SK-N-SH treated with all-trans-retinoic acid at 6 μM for 48 hours (cell line): ENCODE results near the gene FLT1.

Experiments used
- ATAC-seq: fragments of 200-7000 bp; cut with Tn5 transposase; 3 replicates; pipeline ENCODE4 v1.9.1; 2020; ENCODE audit warnings: mild to moderate bottlenecking, moderate library complexity
- ARNTL ChIP-seq: fragments of 450-650 bp; formaldehyde crosslinking; IDR thresholded peaks from 2 replicates; pipeline ENCODE4 v1.5.0; 2020; ENCODE audit warnings: low read depth, mild to moderate bottlenecking, moderate library complexity, borderline replicate concordance
- BACH2 ChIP-seq: fragments of 250-450 bp; sonication (Bioruptor Pico); IDR thresholded peaks from 2 replicates; pipeline ENCODE4 v1.9.0; 2021; ENCODE audit warnings: mild to moderate bottlenecking, borderline replicate concordance
- CSDC2 ChIP-seq: fragments of 250-450 bp; sonication (Bioruptor Pico); IDR thresholded peaks from 2 replicates; pipeline ENCODE4 v1.5.0; 2020; ENCODE audit warnings: mild to moderate bottlenecking, moderate library complexity
- ESRRG ChIP-seq: fragments of 250-450 bp; sonication (Bioruptor Pico); IDR thresholded peaks from 2 replicates; pipeline ENCODE4 v1.6.1; 2021; ENCODE audit warnings: mild to moderate bottlenecking
- GLIS3 ChIP-seq: fragments of 250-450 bp; sonication (Bioruptor Pico); IDR thresholded peaks from 2 replicates; pipeline ENCODE4 v1.5.0; 2020; ENCODE audit warnings: mild to moderate bottlenecking, moderate library complexity
- ISL1 ChIP-seq: fragments of 250-450 bp; sonication (Bioruptor Pico); IDR thresholded peaks from 2 replicates; pipeline ENCODE4 v2.1.2; 2022; ENCODE audit warnings: mild to moderate bottlenecking, moderate library complexity
- PPARA ChIP-seq: fragments of 250-450 bp; sonication (Bioruptor Pico); IDR thresholded peaks from 2 replicates; pipeline ENCODE4 v1.5.0; 2020; ENCODE audit warnings: mild to moderate bottlenecking, borderline replicate concordance
- RARB ChIP-seq: fragments of 250-450 bp; sonication (Bioruptor Pico); IDR thresholded peaks from 2 replicates; pipeline ENCODE4 v1.8.0; 2021; ENCODE audit warnings: mild to moderate bottlenecking, moderate library complexity
- SNAI2 ChIP-seq: fragments of 250-450 bp; sonication (Bioruptor Pico); IDR thresholded peaks from 2 replicates; pipeline ENCODE4 v1.5.0; 2020; ENCODE audit warnings: mild to moderate bottlenecking, moderate library complexity
- TCF4 ChIP-seq: fragments of 250-450 bp; sonication (Bioruptor Pico); IDR thresholded peaks from 2 replicates; pipeline ENCODE4 v1.8.0; 2021; ENCODE audit warnings: mild to moderate bottlenecking, moderate library complexity, borderline replicate concordance
- TOX ChIP-seq: fragments of 250-450 bp; sonication (Bioruptor Pico); IDR thresholded peaks from 2 replicates; pipeline ENCODE4 v1.8.0; 2021; ENCODE audit warnings: mild to moderate bottlenecking, moderate library complexity, borderline replicate concordance
- ZC3H10 ChIP-seq: fragments of 250-450 bp; sonication (Bioruptor Pico); IDR thresholded peaks from 2 replicates; pipeline ENCODE4 v1.5.1; 2021; ENCODE audit warnings: mild to moderate bottlenecking, moderate library complexity
- ZFP3 ChIP-seq: fragments of 250-450 bp; sonication (Bioruptor Pico); IDR thresholded peaks from 2 replicates; pipeline ENCODE4 v1.5.0; 2020; ENCODE audit warnings: mild to moderate bottlenecking, moderate library complexity
- ZNF565 ChIP-seq: fragments of 450-650 bp; formaldehyde crosslinking; conservative IDR thresholded peaks from 2 replicates; pipeline ENCODE4 v1.5.0; 2020; ENCODE audit warnings: low read depth, mild to moderate bottlenecking, moderate library complexity
- ZNF70 ChIP-seq: fragments of 450-650 bp; formaldehyde crosslinking; IDR thresholded peaks from 2 replicates; pipeline ENCODE4 v1.5.0; 2020; ENCODE audit warnings: mild to moderate bottlenecking, moderate library complexity
- ZNF8 ChIP-seq: fragments of 450-650 bp; formaldehyde crosslinking; IDR thresholded peaks from 2 replicates; pipeline ENCODE4 v1.5.0; 2020; ENCODE audit warnings: mild to moderate bottlenecking, moderate library complexity
- TF ChIP-seq, protein P1 (sequence below): fragments of 250-450 bp; sonication (Bioruptor Pico); IDR thresholded peaks from 2 replicates; pipeline ENCODE4 v1.5.1; 2020; ENCODE audit warnings: low read depth, mild to moderate bottlenecking, moderate library complexity
- TF ChIP-seq, protein P2 (sequence below): fragments of 250-450 bp; sonication (Bioruptor Pico); IDR thresholded peaks from 2 replicates; pipeline ENCODE4 v1.5.0; 2020; ENCODE audit warnings: mild to moderate bottlenecking, moderate library complexity
- TF ChIP-seq, protein P3 (sequence below): fragments of 250-450 bp; sonication (Bioruptor Pico); IDR thresholded peaks from 2 replicates; pipeline ENCODE4 v1.8.0; 2020; ENCODE audit warnings: mild to moderate bottlenecking, moderate library complexity, borderline replicate concordance
- TF ChIP-seq, protein P4 (sequence below): fragments of 250-450 bp; sonication (Bioruptor Pico); IDR thresholded peaks from 2 replicates; pipeline ENCODE4 v1.5.1; 2021; ENCODE audit warnings: mild to moderate bottlenecking, moderate library complexity
- TF ChIP-seq, protein P5 (sequence below): fragments of 250-450 bp; sonication (Bioruptor Pico); IDR thresholded peaks from 2 replicates; pipeline ENCODE4 v1.8.0; 2021; ENCODE audit warnings: low read depth, mild to moderate bottlenecking, moderate library complexity, borderline replicate concordance

FLT1 gene

DNA sequence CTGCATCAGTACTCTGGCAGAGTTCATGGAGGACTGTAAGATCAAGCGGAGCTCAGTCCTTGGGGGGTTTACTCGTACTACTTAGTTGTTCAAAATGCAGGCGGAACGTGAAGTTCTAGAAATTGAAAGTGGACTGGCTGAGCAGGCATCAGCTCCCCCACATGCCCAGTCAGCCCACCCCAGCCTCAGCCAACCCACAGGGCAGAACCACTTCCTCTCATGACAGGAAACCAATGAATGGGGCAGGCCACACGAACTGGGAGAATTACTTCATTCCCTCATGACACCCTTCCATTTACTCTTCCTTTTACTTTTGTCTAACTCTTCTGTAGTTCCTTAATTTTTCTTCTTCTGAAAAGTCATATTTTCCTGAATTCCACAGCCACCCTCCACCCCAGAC lies 71.9 kb downstream of the FLT1 start:
- no peak for ATAC-seq
- no peak for TF ChIP-seq ESRRG
- no peak for TF ChIP-seq BACH2 (CRISPR knock-in tag)
- TF ChIP-seq ZNF8 (CRISPR knock-in tag) = no peak
- TF ChIP-seq GLIS3 (CRISPR knock-in tag) = no peak
- TF ChIP-seq, protein P1, sequence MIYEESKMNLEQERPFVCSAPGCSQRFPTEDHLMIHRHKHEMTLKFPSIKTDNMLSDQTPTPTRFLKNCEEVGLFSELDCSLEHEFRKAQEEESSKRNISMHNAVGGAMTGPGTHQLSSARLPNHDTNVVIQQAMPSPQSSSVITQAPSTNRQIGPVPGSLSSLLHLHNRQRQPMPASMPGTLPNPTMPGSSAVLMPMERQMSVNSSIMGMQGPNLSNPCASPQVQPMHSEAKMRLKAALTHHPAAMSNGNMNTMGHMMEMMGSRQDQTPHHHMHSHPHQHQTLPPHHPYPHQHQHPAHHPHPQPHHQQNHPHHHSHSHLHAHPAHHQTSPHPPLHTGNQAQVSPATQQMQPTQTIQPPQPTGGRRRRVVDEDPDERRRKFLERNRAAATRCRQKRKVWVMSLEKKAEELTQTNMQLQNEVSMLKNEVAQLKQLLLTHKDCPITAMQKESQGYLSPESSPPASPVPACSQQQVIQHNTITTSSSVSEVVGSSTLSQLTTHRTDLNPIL (CRISPR knock-in tag) = no peak
- TF ChIP-seq, protein P2, sequence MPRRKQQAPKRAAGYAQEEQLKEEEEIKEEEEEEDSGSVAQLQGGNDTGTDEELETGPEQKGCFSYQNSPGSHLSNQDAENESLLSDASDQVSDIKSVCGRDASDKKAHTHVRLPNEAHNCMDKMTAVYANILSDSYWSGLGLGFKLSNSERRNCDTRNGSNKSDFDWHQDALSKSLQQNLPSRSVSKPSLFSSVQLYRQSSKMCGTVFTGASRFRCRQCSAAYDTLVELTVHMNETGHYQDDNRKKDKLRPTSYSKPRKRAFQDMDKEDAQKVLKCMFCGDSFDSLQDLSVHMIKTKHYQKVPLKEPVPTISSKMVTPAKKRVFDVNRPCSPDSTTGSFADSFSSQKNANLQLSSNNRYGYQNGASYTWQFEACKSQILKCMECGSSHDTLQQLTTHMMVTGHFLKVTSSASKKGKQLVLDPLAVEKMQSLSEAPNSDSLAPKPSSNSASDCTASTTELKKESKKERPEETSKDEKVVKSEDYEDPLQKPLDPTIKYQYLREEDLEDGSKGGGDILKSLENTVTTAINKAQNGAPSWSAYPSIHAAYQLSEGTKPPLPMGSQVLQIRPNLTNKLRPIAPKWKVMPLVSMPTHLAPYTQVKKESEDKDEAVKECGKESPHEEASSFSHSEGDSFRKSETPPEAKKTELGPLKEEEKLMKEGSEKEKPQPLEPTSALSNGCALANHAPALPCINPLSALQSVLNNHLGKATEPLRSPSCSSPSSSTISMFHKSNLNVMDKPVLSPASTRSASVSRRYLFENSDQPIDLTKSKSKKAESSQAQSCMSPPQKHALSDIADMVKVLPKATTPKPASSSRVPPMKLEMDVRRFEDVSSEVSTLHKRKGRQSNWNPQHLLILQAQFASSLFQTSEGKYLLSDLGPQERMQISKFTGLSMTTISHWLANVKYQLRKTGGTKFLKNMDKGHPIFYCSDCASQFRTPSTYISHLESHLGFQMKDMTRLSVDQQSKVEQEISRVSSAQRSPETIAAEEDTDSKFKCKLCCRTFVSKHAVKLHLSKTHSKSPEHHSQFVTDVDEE (CRISPR knock-in tag) = no peak
- TF ChIP-seq, protein P3, sequence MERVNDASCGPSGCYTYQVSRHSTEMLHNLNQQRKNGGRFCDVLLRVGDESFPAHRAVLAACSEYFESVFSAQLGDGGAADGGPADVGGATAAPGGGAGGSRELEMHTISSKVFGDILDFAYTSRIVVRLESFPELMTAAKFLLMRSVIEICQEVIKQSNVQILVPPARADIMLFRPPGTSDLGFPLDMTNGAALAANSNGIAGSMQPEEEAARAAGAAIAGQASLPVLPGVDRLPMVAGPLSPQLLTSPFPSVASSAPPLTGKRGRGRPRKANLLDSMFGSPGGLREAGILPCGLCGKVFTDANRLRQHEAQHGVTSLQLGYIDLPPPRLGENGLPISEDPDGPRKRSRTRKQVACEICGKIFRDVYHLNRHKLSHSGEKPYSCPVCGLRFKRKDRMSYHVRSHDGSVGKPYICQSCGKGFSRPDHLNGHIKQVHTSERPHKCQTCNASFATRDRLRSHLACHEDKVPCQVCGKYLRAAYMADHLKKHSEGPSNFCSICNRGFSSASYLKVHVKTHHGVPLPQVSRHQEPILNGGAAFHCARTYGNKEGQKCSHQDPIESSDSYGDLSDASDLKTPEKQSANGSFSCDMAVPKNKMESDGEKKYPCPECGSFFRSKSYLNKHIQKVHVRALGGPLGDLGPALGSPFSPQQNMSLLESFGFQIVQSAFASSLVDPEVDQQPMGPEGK (CRISPR knock-in tag) = no peak
- TF ChIP-seq TCF4 (CRISPR knock-in tag) = no peak
- no peak for TF ChIP-seq CSDC2 (CRISPR knock-in tag)
- TF ChIP-seq ISL1 (CRISPR knock-in tag) = no peak
- TF ChIP-seq ZNF70 (CRISPR knock-in tag) = no peak
- TF ChIP-seq ZC3H10 = no peak
- TF ChIP-seq, protein P4, sequence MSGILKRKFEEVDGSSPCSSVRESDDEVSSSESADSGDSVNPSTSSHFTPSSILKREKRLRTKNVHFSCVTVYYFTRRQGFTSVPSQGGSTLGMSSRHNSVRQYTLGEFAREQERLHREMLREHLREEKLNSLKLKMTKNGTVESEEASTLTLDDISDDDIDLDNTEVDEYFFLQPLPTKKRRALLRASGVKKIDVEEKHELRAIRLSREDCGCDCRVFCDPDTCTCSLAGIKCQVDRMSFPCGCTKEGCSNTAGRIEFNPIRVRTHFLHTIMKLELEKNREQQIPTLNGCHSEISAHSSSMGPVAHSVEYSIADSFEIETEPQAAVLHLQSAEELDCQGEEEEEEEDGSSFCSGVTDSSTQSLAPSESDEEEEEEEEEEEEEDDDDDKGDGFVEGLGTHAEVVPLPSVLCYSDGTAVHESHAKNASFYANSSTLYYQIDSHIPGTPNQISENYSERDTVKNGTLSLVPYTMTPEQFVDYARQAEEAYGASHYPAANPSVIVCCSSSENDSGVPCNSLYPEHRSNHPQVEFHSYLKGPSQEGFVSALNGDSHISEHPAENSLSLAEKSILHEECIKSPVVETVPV (CRISPR knock-in tag) = no peak
- no peak for TF ChIP-seq ARNTL (CRISPR knock-in tag)
- TF ChIP-seq SNAI2 = no peak
- TF ChIP-seq, all 23 proteins: peak for 0

DNA sequence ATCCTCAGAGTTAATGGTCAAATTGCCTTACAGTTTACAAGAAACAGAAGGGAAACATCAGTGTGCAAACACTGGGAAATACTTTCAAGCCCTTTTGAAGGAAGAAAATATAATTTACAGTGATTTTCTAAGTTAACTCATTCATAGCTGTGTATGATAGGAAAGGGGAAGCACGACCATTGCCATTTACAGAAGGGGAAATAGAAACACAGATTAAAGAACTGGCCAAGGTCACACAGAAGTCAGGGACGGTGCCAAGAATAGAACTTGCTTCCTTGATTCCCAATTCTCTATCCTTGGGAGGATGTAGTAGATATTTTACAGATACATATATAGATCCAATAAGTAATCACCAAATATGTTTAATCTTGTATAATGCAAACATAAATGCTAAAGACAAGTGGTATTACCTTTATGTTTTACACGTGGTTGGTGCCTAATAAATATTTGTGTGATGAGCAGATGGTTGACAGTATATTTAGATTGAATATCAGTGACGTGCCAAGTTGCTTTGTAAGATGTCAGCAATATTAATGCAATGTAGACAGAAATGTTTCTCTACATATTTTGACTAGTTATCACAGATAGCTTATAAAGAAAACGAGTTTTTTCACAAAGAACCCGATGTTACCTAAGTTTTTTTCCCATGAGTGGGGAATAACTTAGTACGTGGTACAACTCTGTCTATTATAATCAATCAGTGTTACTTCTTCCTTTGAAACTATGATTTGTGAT lies 73.1 kb downstream of the FLT1 start:
- TF ChIP-seq GLIS3 (CRISPR knock-in tag) (no peak), ESRRG (no peak), ZFP3 (no peak), BACH2 (CRISPR knock-in tag) (no peak), RARB (no peak), CSDC2 (CRISPR knock-in tag) (no peak)
- TF ChIP-seq, protein P1 (CRISPR knock-in tag) = no peak
- TF ChIP-seq, all 23 proteins: peak for 0
- no peak for ATAC-seq

DNA sequence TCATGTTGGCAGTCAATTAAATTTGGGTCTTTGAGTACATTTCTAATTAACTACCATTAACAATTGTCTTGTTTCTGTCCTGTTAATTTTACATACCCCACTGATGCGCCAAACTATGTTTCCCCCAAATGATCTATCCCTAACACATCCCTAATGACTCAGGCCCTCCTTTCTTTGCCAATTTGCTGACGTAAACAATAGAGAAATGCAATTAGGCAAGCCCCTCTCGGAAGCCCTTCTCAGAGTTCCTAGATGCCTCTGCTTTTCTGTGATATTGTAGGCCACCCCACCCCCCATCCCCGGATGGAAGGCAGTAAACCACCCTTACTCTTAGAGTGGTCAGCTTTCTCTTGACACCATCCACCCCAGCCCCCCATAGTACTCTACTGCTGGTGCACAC lies 74.2 kb downstream of the FLT1 start:
- TF ChIP-seq SNAI2 (no peak), ZNF70 (CRISPR knock-in tag) (no peak), TOX (CRISPR knock-in tag) (no peak), ZNF565 (no peak), PPARA (CRISPR knock-in tag) (no peak), ZC3H10 (no peak), ZNF8 (CRISPR knock-in tag) (no peak), ISL1 (CRISPR knock-in tag) (no peak)
- TF ChIP-seq, protein P5, sequence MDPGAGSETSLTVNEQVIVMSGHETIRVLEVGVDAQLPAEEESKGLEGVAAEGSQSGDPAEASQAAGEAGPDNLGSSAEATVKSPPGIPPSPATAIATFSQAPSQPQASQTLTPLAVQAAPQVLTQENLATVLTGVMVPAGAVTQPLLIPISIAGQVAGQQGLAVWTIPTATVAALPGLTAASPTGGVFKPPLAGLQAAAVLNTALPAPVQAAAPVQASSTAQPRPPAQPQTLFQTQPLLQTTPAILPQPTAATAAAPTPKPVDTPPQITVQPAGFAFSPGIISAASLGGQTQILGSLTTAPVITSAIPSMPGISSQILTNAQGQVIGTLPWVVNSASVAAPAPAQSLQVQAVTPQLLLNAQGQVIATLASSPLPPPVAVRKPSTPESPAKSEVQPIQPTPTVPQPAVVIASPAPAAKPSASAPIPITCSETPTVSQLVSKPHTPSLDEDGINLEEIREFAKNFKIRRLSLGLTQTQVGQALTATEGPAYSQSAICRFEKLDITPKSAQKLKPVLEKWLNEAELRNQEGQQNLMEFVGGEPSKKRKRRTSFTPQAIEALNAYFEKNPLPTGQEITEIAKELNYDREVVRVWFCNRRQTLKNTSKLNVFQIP (CRISPR knock-in tag) = no peak
- TF ChIP-seq, protein P1 (CRISPR knock-in tag) = no peak
- no peak for ATAC-seq
